ENCODE results near the gene SH3RF3.

- no peak for TF ChIP-seq CTCF (IDR thresholded peaks at IDR 0.05)
- no peak for TF ChIP-seq POLR2A (IDR thresholded peaks at IDR 0.05)
Observed at GRCh38 chr2:109208951-109209335, 79.9 kb downstream of the SH3RF3 start.
